NCI-H2029 treated with DMSO at 0.1 percent for 48 hours (cell line): Measurements from ENCODE around the gene CMTM7.

Experiments
- DNase-seq: peaks from one replicate; lab custom pipeline; 2025; lab: John Stamatoyannopoulos, UW

Gene CMTM7

DNA sequence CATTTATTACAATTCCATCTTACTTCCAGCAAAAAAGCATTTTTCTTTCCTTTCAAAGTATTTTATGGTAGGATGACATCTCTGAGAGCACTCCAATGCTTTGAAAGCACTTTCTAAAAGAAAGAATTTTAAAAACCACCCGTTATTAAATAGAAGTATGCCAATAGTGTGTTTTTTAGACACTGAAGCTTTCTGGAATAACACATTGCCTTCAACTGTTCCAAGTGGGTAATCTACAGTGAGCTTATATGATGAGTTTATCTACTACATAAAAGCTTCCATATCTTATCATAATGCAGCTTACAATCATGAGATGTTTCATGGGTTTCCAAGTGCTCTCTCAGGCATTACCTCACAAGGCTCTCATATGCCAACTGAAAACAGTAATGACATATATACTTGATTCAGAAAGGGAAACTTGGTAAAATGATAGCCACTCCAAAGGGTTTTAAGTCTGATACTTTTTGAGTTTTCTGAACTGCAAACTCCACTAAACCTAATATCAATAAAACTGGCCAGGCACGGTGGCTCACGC lies 96.9 kb downstream of the CMTM7 start:
- DNase-seq, result no peak

DNA sequence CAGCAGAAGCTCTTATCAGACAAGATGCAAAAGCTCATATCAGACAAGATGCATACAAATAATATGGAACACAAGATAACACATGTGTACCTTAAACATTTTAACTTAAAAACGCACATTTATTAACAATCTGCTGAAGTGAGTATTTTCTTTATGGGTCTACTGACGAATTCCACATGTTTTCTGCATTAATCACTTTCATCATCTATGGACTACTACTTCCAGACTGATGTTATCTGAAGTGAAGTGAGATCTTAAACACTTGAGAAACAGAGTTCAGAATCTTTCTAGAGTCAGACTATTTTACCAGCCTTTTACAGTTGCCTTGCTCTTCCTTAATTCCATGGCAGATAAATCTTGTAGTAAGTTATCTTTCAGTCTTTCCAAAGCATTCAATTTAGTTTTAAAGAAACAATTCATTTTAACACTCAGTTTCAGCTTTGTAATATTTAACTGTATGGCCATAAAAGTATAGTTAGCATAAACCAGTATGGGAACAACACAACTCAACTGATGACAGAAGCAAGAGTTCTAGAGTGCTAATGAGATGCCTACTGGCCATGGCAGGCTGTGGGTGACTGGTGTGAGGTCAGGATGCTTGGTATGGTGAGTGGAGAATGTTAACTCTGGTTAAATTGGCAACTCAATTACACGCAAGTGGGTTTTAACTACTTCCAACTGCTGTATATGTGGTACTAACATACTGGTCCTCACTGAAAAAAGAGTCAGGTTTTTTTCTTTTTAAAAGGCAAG lies 101.2 kb downstream of the CMTM7 start:
- DNase-seq, result no peak

GRCh38 chr3:32493437-32494414 lies 102.1 kb downstream of the CMTM7 start:
- no peak for DNase-seq

DNA sequence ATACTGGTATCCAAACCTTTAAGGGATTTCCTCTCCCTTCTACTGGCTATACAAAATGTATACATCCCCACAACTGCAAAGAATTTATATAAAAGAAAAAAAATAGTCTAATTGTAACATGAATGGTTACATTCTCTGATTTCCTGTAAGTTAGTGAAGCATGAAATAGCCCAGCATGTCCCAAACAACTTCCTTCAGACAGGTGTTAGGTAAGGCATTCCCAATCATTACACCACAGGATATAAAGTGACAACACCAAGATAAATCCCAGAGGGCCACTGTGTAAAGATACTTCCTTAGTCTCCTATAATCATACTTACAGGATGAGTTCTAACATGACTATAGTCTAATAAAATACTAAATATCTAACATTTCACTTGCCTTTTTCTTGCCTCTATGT lies 103.4 kb downstream of the CMTM7 start:
- no peak for DNase-seq

- no peak for DNase-seq
These were observed 104.0 kb downstream of the CMTM7 start for GRCh38 chr3:32495609-32496008.

GRCh38 chr3:32498252-32498651 lies 106.6 kb downstream of the CMTM7 start:
- no peak for DNase-seq

DNA sequence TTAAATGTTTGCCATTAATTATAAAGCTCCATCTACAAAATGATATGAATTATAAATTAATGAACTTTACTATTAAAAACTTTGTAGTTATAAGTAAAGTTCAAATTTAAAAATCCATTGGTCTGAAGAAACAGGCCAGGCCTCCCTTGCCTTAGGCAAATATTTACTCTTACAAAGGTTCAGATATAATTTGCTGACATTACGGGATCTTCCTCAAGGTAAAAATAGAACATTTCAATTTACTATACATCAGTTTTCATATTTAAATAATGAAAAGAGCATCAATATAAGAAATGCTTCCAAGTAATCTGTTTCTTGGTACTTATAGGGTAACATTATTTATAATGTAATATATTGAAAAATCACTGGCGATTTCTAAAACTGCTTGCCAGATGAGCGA lies 107.3 kb downstream of the CMTM7 start:
- no peak for DNase-seq

GRCh38 chr3:32499585-32499984 lies 107.9 kb downstream of the CMTM7 start:
- DNase-seq, result no peak

DNA sequence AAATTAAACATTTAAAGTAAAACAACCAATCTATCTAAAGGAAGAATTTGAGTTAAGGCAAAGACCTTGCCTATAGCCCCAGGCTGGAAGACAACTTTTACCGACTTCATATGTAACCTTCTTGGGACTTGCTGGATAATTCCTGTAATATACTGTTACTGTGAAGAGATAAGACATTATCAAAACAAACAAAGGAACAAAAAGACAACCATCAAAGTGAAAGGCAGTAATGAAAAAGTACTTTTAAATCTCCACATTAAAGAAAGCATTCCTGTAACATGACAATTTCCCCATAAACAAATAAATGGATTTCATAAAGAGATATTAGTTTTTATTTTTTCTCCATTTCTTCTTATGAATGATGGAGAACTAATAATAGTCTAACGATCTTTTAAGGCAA lies 108.6 kb downstream of the CMTM7 start:
- DNase-seq, result no peak

DNA sequence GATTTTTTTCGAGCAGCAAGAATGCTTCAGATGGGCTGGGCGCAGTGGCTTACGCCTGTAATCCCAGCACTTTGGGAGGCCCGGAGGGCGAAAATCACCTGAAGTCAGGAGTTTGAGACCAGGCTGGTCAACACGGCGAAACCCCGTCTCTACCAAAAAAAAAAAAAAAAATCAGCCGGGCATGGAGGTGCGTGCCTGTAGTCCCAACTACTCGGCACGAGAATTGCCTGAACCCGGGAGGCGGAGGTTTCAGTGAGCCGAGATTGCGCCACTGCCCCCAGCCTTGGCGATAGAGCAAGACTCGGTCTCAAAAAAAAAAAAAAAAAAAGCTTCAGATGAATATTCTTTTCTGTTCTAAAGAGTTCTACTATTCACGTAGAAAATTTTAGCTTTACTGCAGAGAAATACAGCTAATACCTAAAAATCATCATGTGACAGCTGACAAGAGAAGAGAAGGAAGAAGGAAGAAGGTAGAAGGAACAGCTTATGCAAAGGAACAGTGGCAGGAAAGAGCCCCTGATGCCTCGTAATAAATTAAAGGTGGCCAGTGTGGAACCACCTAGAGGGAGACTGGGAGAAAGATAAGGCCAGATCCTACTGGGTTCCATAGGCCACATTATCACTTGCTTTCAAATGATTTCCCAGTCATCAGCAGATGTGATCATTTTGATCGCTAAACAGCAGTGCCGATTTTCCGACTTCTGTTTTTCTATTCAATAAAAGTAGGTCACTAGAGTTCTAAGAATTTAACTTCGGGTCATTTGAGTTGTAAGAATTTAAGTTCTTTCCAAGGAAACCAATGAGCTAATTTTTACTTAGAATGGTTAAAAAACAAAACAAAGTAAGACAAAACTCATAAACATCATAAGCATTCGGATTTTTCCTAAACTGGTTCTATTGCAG lies 109.5 kb downstream of the CMTM7 start:
- DNase-seq, result no peak

DNA sequence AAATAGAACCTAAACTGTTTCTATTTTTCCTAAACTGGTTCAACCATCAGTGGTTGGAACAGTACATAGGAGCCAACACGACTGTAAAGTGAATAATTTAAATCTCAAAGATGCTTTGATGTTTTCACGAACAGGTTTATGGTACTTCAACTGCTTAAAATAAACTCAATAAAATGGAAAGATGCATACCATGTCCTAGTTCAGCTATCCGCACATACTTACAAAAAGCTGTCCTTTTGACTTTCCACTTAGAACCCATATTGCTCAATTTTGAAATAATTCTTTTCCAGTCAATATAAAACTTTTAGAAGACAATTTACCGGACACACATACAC lies 110.1 kb downstream of the CMTM7 start:
- DNase-seq, result no peak

GRCh38 chr3:32502118-32502945 lies 110.7 kb downstream of the CMTM7 start, which contains the start of gene CMTM6:
CMTM6 (minus strand) TSS chr3:32502852; CDS start chr3:32502745, 107 bp downstream.
- DNase-seq, result peak; percentile 43

DNA sequence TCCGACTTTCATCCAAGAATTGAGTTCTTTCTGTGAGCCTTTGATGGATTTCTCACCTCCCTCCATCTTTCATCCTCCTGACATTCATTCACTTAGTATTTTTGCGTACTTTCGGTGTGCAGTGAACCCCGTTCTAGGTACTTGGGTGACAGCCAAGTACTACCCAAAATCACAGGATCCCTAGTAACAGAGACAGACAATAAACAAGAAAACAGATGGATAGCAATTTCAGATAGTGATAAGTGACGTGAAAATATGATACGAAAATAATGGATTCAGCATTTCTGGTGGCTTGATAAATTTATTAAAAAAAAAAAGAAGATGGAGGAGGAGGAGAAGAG lies 111.3 kb downstream of the CMTM7 start:
- DNase-seq, result no peak
